IMR-90 (cell line): ENCODE data around the gene STAT5B. TPM values are rescaled to one million over a fixed set of nuclear protein-coding genes. Genes with fewer than 3 reads are reported as not detected.
A peak's percentile ranks its signal among the peaks of the same experiment; 100 is the strongest.

ENCODE experiments used
- ATAC-seq: fragments of 200-7000 bp; cut with Tn5 transposase; 2 replicates; pipeline ENCODE4 v1.9.1; 2020; ENCODE audit warnings: low read depth, mild to moderate bottlenecking, moderate library complexity
- BruUV-seq: library from RNA; stranded (reverse); fragments of 400-500 nt; replicated peaks from 2 replicates; lab custom pipeline; 2021; lab: Mats Ljungman, UMichigan
- CTCF ChIA-PET: fragments of 300-600 bp; formaldehyde crosslinking; extraction: SDS; loops from one replicate; lab custom pipeline; 2021; ENCODE audit warnings: antibody characterized with exemption; lab: Yijun Ruan, JAX
- POLR2A ChIA-PET: fragments of 300-600 bp; sonication (Branson Sonifier 250); formaldehyde crosslinking; loops from one replicate; lab custom pipeline; 2022; ENCODE audit warnings: antibody characterized with exemption; ENCODE audit not compliant: unreplicated experiment; lab: Charles Lee
- DNase-seq: peaks from one replicate; pipeline ENCODE4 v3.0.0; 2013
- H2AFZ ChIP-seq: replicated peaks from 2 replicates; pipeline ENCODE3; 2013; ENCODE audit warnings: low read length, mild to moderate bottlenecking; ENCODE audit not compliant: poor library complexity
- H2AK5ac ChIP-seq: 2 replicates; pipeline ENCODE4 v1.6.1; 2013; ENCODE audit warnings: low read depth, low read length, inconsistent platforms
- H2AK9ac ChIP-seq: replicated peaks from 2 replicates; pipeline ENCODE3; 2013; ENCODE audit warnings: mild to moderate bottlenecking, low read depth, low read length, moderate library complexity; ENCODE audit not compliant: poor library complexity
- H2BK120ac ChIP-seq: 2 replicates; pipeline ENCODE4 v1.6.1; 2013; ENCODE audit warnings: low read depth, low read length, inconsistent platforms
- H2BK15ac ChIP-seq: 3 replicates; pipeline ENCODE4 v1.6.1; 2013; ENCODE audit warnings: low read depth, low read length, inconsistent platforms
- H2BK20ac ChIP-seq: 2 replicates; pipeline ENCODE4 v1.6.1; 2013; ENCODE audit warnings: low read depth, mild to moderate bottlenecking, inconsistent platforms, low read length, moderate library complexity
- H2BK5ac ChIP-seq: 2 replicates; pipeline ENCODE4 v1.6.1; 2013; ENCODE audit warnings: mild to moderate bottlenecking, low read depth, low read length, inconsistent platforms; ENCODE audit not compliant: poor library complexity, severe bottlenecking
- H3K14ac ChIP-seq: replicated peaks from 2 replicates; pipeline ENCODE4 v1.6.1; 2013; ENCODE audit warnings: low read depth, low read length, inconsistent platforms
- H3K18ac ChIP-seq: 2 replicates; pipeline ENCODE4 v1.6.1; 2013; ENCODE audit warnings: low read depth, low read length, control low read depth
- H3K23ac ChIP-seq: 2 replicates; pipeline ENCODE4 v1.6.1; 2013; ENCODE audit warnings: low read depth, low read length, inconsistent platforms
- H3K27ac ChIP-seq: 2 replicates; pipeline ENCODE4 v1.5.1; 2013; ENCODE audit warnings: mild to moderate bottlenecking, control low read depth, low read length; ENCODE audit not compliant: insufficient read depth
- H3K27me3 ChIP-seq: 2 replicates; pipeline ENCODE4 v1.6.1; 2013; ENCODE audit warnings: low read length; ENCODE audit not compliant: control insufficient read depth, insufficient read depth
- H3K36me3 ChIP-seq: 2 replicates; pipeline ENCODE4 v1.6.1; 2013; ENCODE audit warnings: low read length, mixed read lengths; ENCODE audit not compliant: control insufficient read depth, insufficient read depth
- H3K4ac ChIP-seq: 2 replicates; pipeline ENCODE4 v1.6.1; 2013; ENCODE audit warnings: low read depth, low read length, inconsistent platforms
- H3K4me1 ChIP-seq: 2 replicates; pipeline ENCODE4 v1.6.1; 2013; ENCODE audit warnings: low read length, mixed read lengths; ENCODE audit not compliant: control insufficient read depth, insufficient read depth
- H3K4me2 ChIP-seq: 2 replicates; pipeline ENCODE4 v1.6.1; 2013; ENCODE audit warnings: low read depth, mild to moderate bottlenecking, control low read depth, low read length, moderate library complexity
- H3K4me3 ChIP-seq: 2 replicates; pipeline ENCODE4 v1.5.1; 2013; ENCODE audit warnings: low read depth, mild to moderate bottlenecking, control low read depth, low read length, moderate library complexity; ENCODE audit not compliant: insufficient read depth
- H3K56ac ChIP-seq: 2 replicates; pipeline ENCODE4 v1.6.1; 2013; ENCODE audit warnings: low read length, inconsistent platforms; ENCODE audit not compliant: insufficient read depth; ENCODE audit errors: extremely low read depth
- H3K79me1 ChIP-seq, 2 experiments: 2 replicates each; pipeline ENCODE4 v1.6.1; 2013; ENCODE audit warnings: low read length in 2 of 2, inconsistent platforms in 1 of 2, low read depth in 1 of 2
- H3K9ac ChIP-seq: 2 replicates; pipeline ENCODE4 v1.6.1; 2013; ENCODE audit warnings: low read depth, low read length, control low read depth
- H3K9me1 ChIP-seq: 2 replicates; pipeline ENCODE4 v1.6.1; 2013; ENCODE audit warnings: low read length, inconsistent platforms; ENCODE audit not compliant: insufficient read depth
- H3K9me3 ChIP-seq: 2 replicates; pipeline ENCODE4 v1.6.1; 2013; ENCODE audit warnings: low read length; ENCODE audit not compliant: control insufficient read depth, insufficient read depth
- H4K20me1 ChIP-seq: 2 replicates; pipeline ENCODE4 v1.6.1; 2013; ENCODE audit warnings: low read length, inconsistent platforms; ENCODE audit not compliant: insufficient read depth
- H4K5ac ChIP-seq: 2 replicates; pipeline ENCODE4 v1.6.1; 2013; ENCODE audit warnings: mild to moderate bottlenecking, low read depth, low read length, control low read depth
- H4K8ac ChIP-seq, 2 experiments: 2 replicates each; pipeline ENCODE4 v1.6.1; 2013; ENCODE audit warnings: low read depth in 2 of 2, low read length in 2 of 2, control low read depth in 1 of 2, inconsistent platforms in 1 of 2
- H4K91ac ChIP-seq: 2 replicates; pipeline ENCODE4 v1.6.1; 2013; ENCODE audit warnings: low read depth, low read length, inconsistent platforms; ENCODE audit not compliant: insufficient read depth
- CEBPB ChIP-seq: IDR thresholded peaks from 2 replicates; pipeline ENCODE4 v1.6.1; 2012; ENCODE audit warnings: low read depth, low read length, improper control_type of control experiment
- MAFK ChIP-seq: IDR thresholded peaks from 2 replicates; pipeline ENCODE4 v1.6.1; 2012; ENCODE audit warnings: low read depth, low read length, improper control_type of control experiment
- MAZ ChIP-seq: IDR thresholded peaks from 2 replicates; pipeline ENCODE4 v1.6.1; 2012; ENCODE audit warnings: low read depth, mild to moderate bottlenecking, low read length, improper control_type of control experiment, moderate library complexity, borderline replicate concordance
- NFE2L2 ChIP-seq: fragments of 150-350 bp; IDR thresholded peaks from 2 replicates; pipeline ENCODE4 v1.6.1; 2016; ENCODE audit warnings: low read depth, mild to moderate bottlenecking, low read length
- SMC3 ChIP-seq: fragments of 150-350 bp; IDR thresholded peaks from 2 replicates; pipeline ENCODE4 v1.6.1; 2016; ENCODE audit warnings: low read depth, mild to moderate bottlenecking, antibody characterized with exemption, low read length, moderate library complexity
- WGBS, 2 experiments: methylation state at CpG; one replicate each; pipeline versions ENCODE4 v1.1.5 to v1.1.7; 2013; ENCODE audit warnings: missing lambda C conversion rate in 2 of 2; ENCODE audit not compliant: insufficient read length in 1 of 2; ENCODE audit errors: extremely low coverage in 2 of 2; 5-methylcytosine and 5-hydroxymethylcytosine counted together
- dilution Hi-C: fragments of 300-500 bp; cut with HindIII; formaldehyde crosslinking; loops from one replicate; pipeline ENCODE4 v1.14.3; 2018; ENCODE audit warnings: low sequenced_read_pairs; ENCODE audit not compliant: unreplicated experiment
- in situ Hi-C: fragments of 300-500 bp; cut with MboI; formaldehyde crosslinking; loops from 3 replicates; pipeline ENCODE4 v1.14.3; 2019; ENCODE audit warnings: low sequenced_read_pairs, inconsistent platforms, mixed read lengths
- intact Hi-C: fragments of 100-400 bp; cut with micrococcal nuclease; formaldehyde crosslinking; loops from 2 replicates; pipeline ENCODE4 v1.10.0; 2022
- polyA plus RNA-seq, 3 experiments: library from polyadenylated mRNA; depleted of rRNA; stranded (reverse); fragments of >200 nt; gene quantifications; 2 replicates each; pipeline ENCODE4 v1.2.3, GENCODE V29; 2012; ENCODE audit warnings: low replicate concordance in 1 of 3
- total RNA-seq: library from RNA; depleted of rRNA; stranded (reverse); fragments of >200 nt; gene quantifications from 2 replicates; pipeline ENCODE4 v1.2.3, GENCODE V29; 2012
- TF ChIP-seq, protein P1 (sequence below): conservative IDR thresholded peaks from 2 replicates; pipeline ENCODE4 v1.5.1; 2012; ENCODE audit warnings: mild to moderate bottlenecking, low read depth, low read length, improper control_type of control experiment

STAT5B gene
- total and polyA plus RNA-seq, 2 of the 4 experiments (the other 2 are of a cell fraction) = 24.4 to 29.6 TPM

GRCh38 chr17:42233156-42233555, 43.0 kb downstream of the STAT5B start:
- peak; percentile 72 for TF ChIP-seq CEBPB
- TF ChIP-seq MAFK = no peak
- no peak for TF ChIP-seq MAZ
- no peak for TF ChIP-seq SMC3
- TF ChIP-seq, protein P1, sequence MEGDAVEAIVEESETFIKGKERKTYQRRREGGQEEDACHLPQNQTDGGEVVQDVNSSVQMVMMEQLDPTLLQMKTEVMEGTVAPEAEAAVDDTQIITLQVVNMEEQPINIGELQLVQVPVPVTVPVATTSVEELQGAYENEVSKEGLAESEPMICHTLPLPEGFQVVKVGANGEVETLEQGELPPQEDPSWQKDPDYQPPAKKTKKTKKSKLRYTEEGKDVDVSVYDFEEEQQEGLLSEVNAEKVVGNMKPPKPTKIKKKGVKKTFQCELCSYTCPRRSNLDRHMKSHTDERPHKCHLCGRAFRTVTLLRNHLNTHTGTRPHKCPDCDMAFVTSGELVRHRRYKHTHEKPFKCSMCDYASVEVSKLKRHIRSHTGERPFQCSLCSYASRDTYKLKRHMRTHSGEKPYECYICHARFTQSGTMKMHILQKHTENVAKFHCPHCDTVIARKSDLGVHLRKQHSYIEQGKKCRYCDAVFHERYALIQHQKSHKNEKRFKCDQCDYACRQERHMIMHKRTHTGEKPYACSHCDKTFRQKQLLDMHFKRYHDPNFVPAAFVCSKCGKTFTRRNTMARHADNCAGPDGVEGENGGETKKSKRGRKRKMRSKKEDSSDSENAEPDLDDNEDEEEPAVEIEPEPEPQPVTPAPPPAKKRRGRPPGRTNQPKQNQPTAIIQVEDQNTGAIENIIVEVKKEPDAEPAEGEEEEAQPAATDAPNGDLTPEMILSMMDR = no peak
- TF ChIP-seq NFE2L2 = no peak
- no peak overlapping the region for H3K14ac ChIP-seq
- H2BK5ac ChIP-seq = no peak overlapping the region
- no peak overlapping the region for H2BK15ac ChIP-seq
- no peak overlapping the region for H3K27ac ChIP-seq
- H3K27me3 ChIP-seq = no peaks in the 10 kb centered on the region
- H3K9ac ChIP-seq = no peak overlapping the region
- H4K8ac ChIP-seq = no peak overlapping the region
- intact Hi-C loops = no loop called here
- H3K23ac ChIP-seq = no peak overlapping the region
- no peak overlapping the region for H3K4me2 ChIP-seq
- H3K4ac ChIP-seq = no peak overlapping the region
- H3K36me3 ChIP-seq = peaks cover 1% of the 10 kb centered on the region; the same call in 1 of the 2 replicates
- no peak overlapping the region for H2BK120ac ChIP-seq
- no CpG with 5 or more reads among the region's 5 CpGs for WGBS, 2 experiments
- H4K5ac ChIP-seq = no peak overlapping the region
- ChIA-PET CTCF (no interaction called here), POLR2A (no interaction called here)
- H3K9me3 ChIP-seq = no peaks in the 10 kb centered on the region
- BruUV-seq = no TSS peak
- H2AFZ ChIP-seq = no peak overlapping the region
- H2AK5ac ChIP-seq = no peak overlapping the region
- no peak overlapping the region for H2BK20ac ChIP-seq
- DNase-seq (peak; percentile 65), ATAC-seq (no peak)
- dilution Hi-C loops = no loop called here
- H2AK9ac ChIP-seq = no peak overlapping the region
- no peak overlapping the region for H4K91ac ChIP-seq
- H3K56ac ChIP-seq = no peak overlapping the region
- peaks cover 20% of the 10 kb centered on the region for H4K20me1 ChIP-seq
- no peak overlapping the region for H3K4me3 ChIP-seq
- H3K79me1 ChIP-seq = peaks cover 27 to 72% of the 10 kb centered on the region in 2 experiments
- peaks cover 7% of the 10 kb centered on the region for H3K9me1 ChIP-seq
- peaks cover 2% of the 10 kb centered on the region for H3K4me1 ChIP-seq
- H3K18ac ChIP-seq = no peak overlapping the region
- in situ Hi-C loops = no loop called here
